Measurements from ENCODE around the gene GDPGP1.
"Not testable (repeated sequence)": the region's sequence is repeated elsewhere in the genome, so short reads cannot be mapped to it uniquely, and the experiment has no call there.

The GDPGP1 gene

DNA sequence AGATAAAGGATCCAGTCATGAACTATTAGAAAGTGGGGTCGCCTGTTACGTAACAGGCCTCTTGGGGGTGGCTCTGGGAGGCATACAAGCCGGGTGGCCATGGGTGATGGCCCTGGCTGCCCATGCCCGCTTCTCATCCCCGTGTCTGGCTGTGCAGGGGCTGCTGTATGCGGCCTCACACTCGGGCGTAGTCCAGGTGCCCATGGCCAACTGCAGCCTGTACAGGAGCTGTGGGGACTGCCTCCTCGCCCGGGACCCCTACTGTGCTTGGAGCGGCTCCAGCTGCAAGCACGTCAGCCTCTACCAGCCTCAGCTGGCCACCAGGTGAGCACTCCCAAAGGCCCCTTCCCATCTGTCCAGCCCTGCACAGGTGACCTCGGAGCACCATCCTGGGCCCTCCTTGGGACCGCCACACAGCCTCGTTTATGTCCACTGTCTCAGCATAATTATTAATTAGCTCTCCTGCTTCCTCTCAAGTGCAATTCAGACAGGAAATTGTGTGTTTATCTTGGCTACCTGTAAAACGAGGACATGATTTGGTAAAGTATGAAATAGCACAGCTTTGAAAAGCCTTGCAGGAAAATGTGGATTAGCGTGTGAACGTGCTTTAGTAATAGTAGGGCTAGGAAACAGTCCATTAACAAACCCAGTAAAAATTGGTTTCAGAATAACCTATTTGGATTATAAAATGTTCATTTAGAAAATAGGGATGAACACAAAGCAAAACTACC lies 8.3 kb upstream of the GDPGP1 start:
- DNase-seq (ENCODE audit: low read depth), result no peak

DNA sequence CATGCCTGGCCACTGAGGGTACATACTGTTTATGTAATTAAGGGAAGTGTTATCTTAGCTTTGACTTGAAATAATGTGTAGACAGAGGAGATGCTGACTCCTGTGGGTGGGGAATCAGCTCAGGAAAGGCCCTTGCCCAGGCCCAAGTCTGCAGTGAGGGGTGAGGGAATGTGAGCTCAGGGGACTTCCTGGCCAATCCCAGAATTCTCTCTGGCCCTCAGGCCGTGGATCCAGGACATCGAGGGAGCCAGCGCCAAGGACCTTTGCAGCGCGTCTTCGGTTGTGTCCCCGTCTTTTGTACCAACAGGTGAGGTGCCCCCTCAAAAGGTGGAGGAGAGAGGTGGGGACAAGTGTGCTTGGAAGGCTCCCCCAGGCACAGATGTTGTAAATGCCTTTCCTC lies 6.7 kb upstream of the GDPGP1 start:
- DNase-seq (ENCODE audit: low read depth), result no peak

DNA sequence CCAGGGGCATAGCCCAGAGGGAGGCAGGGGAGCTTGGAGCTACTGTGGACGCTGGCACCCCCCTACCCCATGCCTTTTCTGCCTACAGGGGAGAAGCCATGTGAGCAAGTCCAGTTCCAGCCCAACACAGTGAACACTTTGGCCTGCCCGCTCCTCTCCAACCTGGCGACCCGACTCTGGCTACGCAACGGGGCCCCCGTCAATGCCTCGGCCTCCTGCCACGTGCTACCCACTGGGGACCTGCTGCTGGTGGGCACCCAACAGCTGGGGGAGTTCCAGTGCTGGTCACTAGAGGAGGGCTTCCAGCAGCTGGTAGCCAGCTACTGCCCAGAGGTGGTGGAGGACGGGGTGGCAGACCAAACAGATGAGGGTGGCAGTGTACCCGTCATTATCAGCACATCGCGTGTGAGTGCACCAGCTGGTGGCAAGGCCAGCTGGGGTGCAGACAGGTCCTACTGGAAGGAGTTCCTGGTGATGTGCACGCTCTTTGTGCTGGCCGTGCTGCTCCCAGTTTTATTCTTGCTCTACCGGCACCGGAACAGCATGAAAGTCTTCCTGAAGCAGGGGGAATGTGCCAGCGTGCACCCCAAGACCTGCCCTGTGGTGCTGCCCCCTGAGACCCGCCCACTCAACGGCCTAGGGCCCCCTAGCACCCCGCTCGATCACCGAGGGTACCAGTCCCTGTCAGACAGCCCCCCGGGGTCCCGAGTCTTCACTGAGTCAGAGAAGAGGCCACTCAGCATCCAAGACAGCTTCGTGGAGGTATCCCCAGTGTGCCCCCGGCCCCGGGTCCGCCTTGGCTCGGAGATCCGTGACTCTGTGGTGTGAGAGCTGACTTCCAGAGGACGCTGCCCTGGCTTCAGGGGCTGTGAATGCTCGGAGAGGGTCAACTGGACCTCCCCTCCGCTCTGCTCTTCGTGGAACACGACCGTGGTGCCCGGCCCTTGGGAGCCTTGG lies 5.9 kb upstream of the GDPGP1 start:
- DNase-seq (ENCODE audit: low read depth), result no peak

DNA sequence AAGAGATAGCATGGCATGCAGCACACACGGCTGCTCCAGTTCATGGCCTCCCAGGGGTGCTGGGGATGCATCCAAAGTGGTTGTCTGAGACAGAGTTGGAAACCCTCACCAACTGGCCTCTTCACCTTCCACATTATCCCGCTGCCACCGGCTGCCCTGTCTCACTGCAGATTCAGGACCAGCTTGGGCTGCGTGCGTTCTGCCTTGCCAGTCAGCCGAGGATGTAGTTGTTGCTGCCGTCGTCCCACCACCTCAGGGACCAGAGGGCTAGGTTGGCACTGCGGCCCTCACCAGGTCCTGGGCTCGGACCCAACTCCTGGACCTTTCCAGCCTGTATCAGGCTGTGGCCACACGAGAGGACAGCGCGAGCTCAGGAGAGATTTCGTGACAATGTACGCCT lies 5.0 kb upstream of the GDPGP1 start:
- DNase-seq (ENCODE audit: low read depth), result no peak

- no peak for DNase-seq (ENCODE audit: low read depth)
These were observed 3.9 kb upstream of the GDPGP1 start for GRCh38 chr15:90230071-90230494.

- no peak for DNase-seq (ENCODE audit: low read depth)
These were observed 3.4 kb upstream of the GDPGP1 start for GRCh38 chr15:90230610-90231009.

DNA sequence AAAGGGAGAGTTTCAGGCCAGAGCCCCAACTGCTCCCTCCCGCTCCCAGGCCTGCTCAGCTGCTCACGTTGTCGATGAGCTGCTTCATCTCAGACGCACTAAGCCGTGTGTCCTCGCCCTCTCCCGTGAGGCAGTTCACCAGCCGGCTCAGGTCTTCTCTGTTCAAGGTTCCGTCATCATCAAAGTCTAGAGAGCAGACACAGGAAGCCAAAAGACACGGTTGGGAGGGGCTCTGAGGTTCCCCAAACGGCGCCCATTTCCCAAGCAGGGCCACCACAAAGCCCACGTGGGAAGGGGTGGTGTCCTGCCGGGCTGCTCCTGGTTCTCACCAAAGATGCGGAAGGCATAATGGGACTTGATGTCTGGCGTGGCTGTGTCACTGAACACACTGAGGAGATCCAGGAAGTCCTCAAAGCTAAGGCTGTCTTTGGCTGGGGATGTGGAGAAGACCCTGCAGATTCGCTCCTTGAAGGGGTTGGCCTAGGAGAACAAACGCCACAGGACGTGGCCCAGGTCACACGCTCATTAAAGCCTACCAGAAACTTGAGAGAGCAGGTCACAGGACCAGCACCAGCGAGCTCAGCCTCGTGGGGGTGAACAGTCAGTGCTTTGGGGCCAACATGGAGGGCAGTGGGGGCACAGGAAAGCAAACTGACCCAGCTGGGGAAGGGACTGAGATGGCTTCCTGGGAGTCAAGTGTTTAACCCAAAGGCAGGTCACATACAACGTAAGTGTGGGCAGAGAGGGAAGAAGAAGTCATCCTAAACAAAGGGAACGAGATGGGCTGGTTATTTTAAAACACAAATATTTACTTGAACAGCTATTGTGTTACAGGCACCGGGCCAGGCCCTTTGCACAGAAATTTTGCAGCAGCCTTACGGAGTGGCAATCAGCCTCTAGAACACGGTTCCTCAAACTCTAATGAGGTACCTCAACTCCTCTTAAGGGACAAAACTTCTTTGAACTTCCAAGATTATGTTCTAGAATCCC lies 2.7 kb upstream of the GDPGP1 start:
- DNase-seq (ENCODE audit: low read depth), result no peak

DNA sequence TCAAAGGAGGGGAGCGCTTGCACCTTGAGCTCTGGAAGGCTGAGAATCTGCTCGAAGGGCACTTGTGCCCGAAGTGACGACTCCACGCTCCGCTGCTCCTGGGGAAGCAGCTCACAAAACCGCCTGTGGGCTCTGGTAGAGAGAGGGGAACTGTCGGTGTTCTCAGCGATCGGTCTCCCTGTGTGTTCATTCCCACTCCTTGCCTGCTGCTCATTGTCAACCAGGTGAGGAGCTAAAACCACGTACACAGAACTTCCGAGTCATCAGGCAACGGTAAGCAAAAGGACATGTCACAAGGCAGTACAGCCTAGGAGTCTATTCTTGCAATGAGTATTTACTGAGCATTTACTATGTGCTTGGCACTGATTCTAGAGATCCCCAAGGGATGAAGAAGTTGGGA lies 1.8 kb upstream of the GDPGP1 start:
- DNase-seq (ENCODE audit: low read depth), result no peak

GRCh38 chr15:90232941-90233386 lies 1.0 kb upstream of the GDPGP1 start:
- peak; percentile 39 for DNase-seq (ENCODE audit: low read depth)

GRCh38 chr15:90233387-90234095 lies 468 bp upstream of the GDPGP1 start, which contains the start of gene CIB1:
Gene CIB1, minus strand, starts transcription at chr15:90233941. Its CDS starts 56 bp downstream, at chr15:90233885.
- peak; percentile 97 for DNase-seq (ENCODE audit: low read depth)

DNA sequence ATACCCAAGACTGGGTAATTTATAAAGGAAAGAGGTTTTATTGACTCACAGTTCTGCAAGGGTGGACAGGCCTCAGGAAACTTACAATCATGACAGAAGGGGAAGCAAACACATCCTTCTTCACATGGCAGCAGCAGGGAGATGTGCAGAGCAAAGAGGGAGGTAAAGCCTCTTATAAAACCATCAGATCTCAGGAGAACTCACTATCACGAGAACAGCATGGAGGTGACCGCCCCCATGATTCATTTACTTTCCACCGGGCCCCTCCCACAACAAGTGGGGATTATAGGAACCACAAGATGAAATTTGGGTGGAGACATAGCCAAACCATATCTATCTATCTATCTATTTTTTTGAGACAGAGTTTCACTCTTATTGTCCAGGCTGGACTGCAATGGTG lies 5.4 kb downstream of the GDPGP1 start:
- DNase-seq (ENCODE audit: low read depth), result peak; percentile 9

DNA sequence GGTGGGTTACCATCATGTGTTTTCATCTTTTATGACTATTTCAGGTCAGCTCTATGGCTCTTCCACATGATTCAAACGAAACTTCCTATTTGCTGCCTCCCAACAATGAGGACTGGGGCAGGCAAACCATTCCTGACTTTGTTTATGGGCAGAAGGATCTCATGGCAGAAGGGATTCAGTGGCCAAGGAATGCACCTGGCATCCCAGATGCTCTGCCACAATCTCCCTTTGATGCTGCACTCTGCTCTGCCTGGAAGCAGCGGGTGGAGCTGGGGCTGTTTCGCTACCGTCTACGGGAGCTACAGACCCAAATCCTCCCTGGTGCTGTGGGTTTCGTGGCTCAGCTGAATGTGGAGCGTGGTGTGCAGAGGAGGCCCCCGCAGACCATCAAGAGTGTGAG lies 6.8 kb downstream of the GDPGP1 start:
- DNase-seq (ENCODE audit: low read depth), result no peak

DNA sequence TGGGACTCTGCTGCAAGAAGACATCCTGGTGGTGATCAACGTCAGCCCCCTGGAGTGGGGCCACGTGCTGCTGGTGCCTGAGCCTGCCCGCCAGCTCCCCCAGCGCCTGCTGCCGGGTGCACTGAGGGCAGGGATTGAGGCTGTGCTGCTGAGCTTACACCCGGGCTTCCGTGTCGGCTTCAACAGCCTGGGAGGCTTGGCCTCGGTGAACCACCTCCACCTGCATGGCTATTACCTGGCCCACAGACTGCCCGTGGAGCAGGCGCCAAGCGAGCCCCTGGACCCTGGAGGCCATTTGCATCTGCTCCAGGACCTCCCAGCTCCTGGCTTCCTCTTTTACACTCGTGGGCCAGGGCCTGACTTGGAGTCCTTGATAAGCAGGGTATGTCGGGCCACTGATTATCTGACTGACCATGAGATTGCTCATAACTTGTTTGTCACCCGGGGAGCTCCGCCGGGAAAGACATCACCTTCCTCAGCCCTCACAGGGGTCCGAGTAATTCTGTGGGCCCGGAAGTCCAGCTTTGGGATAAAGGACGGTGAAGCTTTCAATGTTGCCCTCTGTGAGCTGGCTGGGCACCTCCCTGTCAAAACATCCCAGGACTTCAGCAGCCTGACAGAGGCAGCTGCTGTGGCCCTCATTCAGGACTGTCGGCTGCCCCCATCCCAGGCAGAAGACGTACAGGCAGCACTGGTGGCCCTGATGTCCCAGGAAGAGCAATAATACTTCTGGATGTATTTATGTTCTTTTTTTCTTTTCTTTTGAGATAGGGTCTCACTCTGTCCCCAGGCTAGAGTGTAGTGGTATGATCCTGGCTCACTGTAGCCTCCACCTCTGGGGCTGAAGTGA lies 7.6 kb downstream of the GDPGP1 start:
- DNase-seq (ENCODE audit: low read depth), result no peak

- no peak for DNase-seq (ENCODE audit: low read depth)
These were observed 10.1 kb downstream of the GDPGP1 start for GRCh38 chr15:90243943-90244639.

DNA sequence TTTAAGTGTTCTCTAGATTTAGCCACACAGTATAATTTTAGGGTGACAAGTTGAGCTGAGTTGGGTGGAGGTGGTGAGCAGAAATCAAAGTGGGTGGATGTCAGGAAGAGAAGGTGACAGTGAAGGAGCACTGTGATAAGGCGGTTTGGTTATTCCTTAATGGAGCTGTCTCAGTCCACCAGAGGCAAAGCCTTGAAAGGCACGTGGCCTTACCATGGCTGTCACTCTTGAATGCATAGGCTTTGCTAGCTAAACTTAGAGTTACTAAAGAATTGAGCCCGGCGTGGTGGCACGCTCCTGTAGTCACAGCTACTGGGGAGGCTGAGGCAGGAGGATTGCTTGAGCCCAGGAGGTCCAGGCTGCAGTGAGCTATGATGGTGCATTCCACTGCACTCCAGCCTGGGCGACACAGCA lies 14.8 kb downstream of the GDPGP1 start:
- DNase-seq (ENCODE audit: low read depth), result no peak

DNA sequence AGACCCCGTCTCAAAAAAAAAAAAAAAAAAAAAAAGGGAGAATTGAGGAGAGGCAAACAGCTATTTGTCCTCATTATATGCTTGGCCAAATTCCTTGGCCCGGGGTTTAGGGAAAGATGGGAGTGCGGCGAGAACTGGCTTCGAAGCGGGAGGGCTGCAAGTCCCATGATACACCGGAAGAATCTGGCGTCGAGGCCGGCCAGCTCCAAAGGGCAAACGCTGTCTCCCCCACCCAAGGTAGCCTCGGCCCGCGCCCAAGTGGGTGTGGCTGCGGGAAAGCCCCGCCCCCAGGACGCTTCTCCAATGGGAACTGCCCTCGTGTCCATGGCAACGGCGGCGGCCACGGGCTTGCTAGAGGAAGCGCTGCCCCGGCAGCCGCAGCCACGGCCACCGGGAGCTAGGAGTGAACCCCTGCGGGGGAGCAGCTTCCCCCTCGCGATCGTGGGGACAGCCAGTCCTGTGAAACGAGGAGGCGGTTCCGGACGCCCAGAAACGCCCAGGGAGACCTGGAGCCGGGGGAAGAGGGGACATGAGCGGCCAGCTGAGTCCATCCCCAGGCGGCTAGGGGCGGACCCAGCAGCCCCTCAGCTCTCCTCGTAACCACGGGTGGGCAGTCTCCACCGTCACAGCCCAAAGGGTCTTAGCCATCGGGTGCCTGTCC lies 15.3 kb downstream of the GDPGP1 start, which contains the start of gene TTLL13:
Gene TTLL13, plus strand, starts transcription at position 354 of the 661 bp plus-strand sequence. CDS start 1,075 bp downstream, outside the sequence.
- peak; percentile 81 for DNase-seq (ENCODE audit: low read depth)

GRCh38 chr15:90257776-90258175 lies 23.8 kb downstream of the GDPGP1 start:
- no peak for DNase-seq (ENCODE audit: low read depth)

DNA sequence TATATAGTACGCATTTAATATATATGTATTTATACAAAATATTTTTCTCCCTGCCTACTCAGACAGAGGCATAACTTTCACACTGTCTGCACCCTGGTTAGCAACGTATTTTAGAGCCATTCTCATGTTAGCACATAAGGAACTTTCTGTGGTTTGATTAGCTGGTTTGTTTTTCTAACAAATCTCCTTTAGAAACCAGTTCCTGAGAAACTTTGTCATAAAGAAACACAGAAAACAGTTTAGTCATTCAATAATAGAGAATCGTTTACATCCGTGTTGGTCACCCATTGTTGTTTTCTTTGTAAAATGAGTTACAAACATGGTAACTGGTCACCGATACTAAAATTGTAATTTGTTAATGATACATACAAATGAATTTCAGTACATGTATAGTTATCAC lies 25.5 kb downstream of the GDPGP1 start:
- DNase-seq (ENCODE audit: low read depth), result peak; percentile 73

- DNase-seq (ENCODE audit: low read depth), result not testable (repeated sequence)
These were observed 26.7 kb downstream of the GDPGP1 start for GRCh38 chr15:90260731-90261130.
